ENCODE measurements around the gene CFAP97.
"Not testable (repeated sequence)": the region's sequence is repeated elsewhere in the genome, so short reads cannot be mapped to it uniquely, and the experiment has no call there.

The CFAP97 gene

DNA sequence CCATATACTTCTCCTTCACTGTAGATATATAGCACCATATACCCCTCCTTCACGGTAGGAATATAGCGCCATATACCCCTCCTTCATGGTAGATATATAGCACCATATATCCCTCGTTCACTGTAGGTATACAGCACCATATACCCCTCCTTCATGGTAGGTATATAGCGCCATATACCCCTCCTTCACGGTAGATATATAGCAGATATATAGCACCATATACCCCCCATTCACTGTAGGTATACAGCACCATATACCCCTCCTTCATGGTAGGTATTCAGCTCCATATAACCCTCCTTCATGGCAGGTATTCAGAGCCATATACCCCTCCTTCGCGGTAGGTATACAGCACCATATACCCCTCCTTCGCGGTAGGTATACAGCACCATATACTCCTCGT, 18.1 kb upstream of the CFAP97 start:
- DNase-seq: no peak

DNA sequence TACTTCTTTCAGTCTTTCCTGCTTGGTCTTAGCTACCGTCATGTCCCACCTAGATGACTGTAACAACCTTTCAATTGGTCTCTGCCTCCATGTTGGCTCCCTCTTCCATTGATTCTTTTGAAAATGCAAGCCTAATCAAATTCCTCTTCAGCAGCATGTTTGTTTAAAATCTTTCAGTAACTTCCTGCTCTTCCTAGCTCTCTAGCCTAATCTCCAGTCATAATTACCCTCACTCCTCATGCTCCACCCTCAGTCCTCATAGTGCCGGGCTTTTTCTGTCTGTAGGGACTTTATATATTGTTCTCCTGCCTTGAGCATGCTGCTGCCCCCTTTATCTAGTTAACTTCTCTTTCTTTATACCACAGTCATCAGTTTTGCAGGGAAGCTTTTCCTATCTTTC, 17.7 kb upstream of the CFAP97 start:
- DNase-seq: no peak

DNA sequence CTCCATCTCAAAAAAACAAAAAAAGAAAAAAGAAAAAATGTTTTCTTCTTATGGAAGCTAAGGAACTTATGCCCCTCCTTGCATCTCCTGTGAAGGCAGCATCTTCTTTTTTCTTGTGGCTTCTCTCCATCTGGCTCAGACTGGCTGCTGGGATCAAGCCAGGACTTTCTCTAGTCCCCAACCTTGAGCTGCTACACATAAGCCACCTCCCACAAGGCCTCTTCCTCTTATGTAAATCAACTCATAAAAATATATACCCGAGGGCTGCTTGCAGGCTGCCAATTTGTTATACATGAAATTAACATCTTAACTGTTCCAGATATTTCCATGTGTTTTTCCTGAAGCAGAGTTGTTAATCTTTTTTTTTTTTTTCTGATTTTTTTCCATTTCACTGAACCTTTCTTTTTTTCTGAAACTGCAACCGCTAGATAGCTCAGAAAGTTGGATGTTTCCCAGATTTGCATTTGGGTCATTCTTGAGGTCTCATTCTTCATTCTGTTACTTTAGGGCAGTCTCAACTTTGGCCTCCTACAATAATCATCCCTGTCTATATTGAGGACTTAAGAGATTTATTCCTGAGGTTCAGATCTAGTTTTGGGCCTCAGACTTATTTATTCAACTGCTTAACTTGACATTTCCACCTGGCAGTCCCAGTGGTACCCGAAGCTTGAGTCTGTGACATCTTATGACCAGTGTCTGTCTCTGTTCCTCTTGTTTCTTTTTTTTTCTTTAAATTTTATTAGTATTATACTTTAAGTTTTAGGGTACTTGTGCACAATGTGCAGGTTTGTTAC, 15.9 kb upstream of the CFAP97 start:
- DNase-seq: peak in 1 of 2 experiments; percentile 3

DNA sequence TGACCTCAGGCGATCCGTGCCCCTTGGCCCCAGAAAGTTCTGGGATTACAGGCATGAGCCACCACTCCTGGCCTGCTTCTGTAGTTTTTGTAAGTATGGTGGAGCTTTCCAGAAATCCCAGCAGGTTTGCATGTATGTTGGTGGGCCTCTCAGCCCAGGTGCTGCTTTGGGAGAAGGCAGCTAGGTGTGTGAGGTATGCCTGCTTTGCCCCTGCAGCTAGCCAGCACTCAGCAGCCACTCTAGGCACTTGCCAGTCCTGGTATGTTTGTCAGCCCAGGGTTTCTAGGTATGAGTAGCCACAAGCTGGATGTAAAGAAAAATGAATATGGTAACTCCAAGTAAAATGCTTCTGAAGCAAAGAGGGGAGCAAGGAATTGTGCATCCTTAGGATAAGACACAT, 14.5 kb upstream of the CFAP97 start:
- no peak for DNase-seq

DNA sequence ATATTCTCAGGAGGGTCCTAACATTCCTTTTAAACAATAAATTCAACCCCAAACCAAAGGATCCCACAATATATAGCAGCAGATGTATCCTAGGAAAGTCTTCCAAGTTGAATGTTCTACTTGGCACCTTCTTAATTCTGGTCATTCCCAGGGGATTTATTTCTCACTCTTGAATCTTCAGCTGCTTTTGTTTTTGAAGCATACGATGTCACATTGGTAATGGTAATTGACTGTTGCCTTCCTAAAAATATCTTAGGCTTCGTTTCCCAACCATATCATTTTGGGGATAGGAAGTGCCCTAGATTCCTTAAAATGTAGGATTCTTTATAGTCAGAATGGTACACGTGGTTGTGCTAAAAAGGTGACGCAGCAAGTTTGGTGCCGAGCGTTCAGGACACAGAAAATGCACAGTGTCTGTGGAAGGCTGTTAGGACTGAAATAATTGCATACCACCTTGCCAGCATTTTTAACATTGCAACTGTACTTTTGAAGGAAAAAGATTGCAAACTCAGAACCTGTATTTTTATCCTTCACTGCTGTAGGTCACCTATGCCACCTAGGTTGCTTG, 13.7 kb upstream of the CFAP97 start:
- DNase-seq: peak in 1 of 2 experiments; percentile 1

DNA sequence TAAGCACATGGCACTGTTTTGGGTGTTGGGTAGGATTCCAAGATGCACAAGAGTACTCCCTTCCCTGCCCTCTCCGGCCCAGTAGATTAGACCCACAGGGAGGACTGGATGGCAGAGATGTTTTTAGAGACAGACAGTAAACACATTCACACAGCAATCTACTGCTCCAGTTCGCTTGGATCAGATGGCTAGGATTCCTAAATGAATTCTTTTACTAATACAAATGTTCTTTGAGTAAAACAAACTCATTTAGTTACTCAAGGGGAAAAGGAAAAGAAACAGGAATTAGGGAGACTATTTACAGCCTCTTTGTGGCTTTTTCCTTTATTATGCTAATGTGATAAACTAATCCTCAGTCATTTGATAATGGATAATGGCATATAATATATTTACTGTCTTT, 11.5 kb upstream of the CFAP97 start:
- DNase-seq: no peak

DNA sequence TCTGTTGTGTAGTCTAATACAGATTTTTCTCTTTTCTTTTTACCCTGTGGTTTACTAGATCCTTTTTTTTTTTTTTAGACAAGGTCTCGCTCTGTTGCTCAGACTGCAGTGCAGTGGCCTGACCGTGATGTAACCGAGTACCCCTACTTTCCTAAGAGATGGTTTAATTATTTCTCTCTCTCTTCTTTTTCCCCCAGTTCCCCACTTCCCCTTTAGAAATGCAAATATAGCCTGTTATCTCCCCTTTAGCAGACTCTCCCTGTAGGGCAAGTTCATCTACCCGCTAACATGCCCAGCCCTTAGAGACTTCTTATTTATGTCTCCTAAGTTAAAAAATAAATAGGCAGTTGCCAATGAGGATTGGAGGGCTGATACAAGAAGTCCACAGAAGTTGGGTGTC, 10.1 kb upstream of the CFAP97 start:
- DNase-seq: no peak

DNA sequence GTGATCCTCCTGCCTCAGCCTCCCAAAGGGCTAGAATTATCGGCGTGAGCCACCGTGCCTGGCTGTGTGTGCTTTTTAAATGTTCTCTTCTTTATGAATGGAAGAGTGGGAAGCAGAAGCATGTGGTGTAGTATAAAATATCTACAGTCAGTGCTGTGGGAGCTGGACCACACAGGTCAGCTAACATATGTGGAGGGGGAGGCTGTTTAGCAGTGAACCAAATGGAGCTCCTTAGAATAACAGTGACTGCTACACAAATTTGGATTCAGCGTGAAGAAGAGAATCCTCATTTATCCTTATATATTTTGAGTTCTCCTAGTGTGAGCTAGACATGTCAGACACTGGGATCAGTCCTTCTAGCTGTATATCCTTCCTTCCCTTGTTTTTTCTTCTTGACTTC, 8.8 kb upstream of the CFAP97 start:
- no peak for DNase-seq

DNA sequence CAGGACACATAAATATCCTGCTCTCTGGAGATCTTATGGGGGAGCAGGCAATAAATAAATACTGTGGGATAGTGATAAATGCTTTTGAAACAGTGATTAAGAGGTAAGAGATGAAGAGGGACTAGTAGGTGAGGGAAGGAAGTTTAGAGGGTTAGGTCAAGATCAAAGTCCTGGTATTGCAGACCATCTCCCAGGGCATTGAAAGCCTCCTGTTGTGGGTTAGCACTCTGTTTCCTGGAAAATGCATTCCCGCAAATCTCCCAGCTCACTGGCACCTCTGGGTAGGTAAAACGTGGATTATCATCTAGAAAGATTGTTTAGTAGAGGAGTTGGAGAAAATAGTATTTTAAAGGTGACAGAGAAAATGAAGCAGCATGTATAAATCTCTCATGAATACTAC, 7.8 kb upstream of the CFAP97 start:
- no peak for DNase-seq

DNA sequence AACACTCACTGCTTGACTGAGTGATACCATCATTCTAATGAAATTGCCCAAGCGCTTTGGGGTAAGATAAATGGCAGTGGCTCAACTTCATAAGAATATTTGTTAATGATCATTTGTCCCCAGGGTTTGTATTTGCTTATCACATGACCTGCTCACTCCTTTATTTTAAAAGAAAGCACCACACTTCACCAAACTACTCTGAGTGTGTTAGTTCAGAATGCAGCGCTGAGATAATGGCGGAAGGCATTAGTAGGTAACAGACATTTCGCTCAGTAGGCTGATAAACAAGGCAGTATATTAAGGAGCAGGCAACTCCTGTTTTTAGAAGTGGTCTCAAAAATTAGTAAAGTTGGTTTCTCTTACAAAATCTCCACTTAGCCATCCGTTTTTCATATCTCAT, 7.2 kb upstream of the CFAP97 start:
- DNase-seq: no peak

DNA sequence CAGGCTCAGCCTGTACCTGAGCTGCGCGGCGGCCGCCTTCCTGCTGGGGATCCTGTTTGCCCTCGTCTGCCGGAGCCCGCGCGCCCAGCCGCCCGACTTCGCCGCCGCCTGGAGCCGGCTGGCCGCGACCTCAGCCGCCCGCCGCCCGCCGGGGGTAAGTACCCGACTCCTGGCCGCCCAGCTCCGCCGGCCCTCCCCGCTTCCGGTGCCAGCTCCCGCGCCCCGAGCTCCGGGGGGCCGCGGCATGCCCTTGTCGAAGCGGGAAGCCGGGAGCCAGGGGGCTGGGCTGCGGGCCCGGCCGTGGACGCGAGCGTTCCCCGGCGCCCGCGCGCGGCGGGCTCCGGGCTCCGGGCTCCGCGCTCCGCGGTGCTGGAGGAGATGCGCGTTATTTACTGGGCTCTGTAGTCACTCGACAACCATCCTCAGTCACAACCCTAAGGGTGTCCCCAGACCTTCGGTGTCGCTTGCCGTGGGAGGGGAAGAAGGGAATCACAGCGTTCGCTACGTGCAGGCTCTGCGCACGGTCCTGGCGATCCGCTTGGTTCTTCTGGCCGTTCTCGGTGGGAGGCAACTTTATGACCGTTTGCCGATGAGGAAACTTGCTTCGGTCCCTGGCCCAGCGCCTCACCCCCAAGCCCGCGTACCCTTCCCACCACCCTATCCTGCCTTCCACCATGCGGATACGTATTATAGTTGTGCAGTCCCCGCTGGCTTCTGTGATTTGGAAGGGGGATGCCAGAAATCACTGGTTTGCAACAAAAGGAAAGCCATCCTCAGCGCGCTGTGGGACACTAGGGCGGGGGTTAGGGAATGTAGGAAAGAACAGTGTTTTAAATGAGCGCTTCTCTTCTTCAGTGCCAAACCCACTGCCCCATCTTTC, 6.5 kb upstream of the CFAP97 start:
- DNase-seq: peak in 1 of 2 experiments; percentile 30

DNA sequence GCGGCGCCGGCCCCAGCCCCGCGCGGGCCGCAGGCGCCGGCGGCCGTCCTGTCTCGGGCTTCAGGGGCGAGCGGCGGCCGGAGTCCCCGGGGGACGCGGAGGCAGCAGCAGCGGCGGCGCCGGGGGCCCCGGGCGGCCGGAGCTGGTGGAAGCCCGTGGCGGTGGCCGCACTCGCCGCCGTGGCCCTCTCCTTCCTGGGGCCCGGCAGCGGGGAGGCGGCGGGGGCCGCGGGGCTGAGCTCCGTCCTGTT, 6.0 kb upstream of the CFAP97 start:
- DNase-seq: not testable (repeated sequence)

DNA sequence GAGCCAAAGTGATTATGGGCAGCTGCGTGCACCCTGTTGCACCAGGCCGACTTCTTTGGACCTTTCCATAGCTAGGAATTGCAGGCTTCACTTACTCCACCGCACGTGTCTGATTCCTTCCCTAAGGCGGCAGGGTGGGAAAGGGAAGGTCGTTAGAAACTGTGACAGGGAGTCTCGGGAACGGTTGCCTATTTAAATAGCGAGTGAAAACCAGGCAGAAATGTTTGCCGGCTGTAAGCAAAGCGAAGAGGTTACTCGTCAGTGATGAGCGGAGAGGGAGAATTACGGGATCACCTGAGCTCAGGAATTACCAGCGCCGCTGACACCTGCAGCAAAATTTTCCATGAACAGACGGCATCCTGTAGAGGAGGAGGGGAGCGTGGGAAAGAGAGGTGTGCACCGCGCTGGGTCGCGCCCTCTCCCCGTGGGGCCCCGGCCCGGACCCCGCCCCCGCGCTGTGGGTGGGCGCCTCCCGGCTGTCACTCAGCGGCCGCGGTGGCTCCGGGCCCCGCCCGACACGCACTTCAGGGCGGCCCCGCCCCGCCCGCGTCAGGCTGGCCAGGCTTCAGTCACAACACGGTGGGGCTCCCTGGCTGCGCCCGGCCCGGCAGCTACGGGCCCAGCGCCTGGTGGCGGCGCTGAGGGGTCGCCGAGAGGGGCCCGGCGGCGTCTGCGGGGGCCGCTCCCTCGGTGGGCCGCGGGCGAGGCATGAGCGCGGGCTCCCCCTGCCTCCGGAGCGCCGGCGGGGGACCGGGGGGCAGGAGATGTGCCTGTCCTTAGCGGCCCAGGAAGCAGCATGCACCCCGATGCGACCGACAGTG, 5.4 kb upstream of the CFAP97 start, which contains the start of gene SNX25:
Gene SNX25 (plus strand): TSS at position 568 of the 821 bp plus-strand sequence. CDS start 229 bp downstream, at position 797.
- peak; percentile 35 to 79 for DNase-seq

DNA sequence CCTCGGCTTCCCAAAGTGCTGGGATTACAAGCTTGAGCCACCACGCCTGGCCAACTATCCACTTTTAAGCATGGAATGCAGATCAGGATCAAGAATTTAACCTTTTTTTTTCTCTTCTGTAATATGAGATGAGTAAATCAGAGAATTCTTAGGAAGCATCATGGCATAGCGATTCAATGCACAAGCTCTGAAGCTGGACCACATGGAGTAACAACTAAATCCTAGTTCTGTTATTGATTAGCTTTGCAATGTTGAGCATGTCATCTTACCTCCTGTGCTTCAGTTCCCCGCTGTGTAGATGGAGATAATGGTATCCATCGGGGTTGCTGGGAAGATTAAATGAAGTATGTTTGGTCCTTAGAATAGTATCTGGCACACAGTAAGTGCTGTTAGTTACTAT, 3.7 kb upstream of the CFAP97 start:
- DNase-seq: no peak

DNA sequence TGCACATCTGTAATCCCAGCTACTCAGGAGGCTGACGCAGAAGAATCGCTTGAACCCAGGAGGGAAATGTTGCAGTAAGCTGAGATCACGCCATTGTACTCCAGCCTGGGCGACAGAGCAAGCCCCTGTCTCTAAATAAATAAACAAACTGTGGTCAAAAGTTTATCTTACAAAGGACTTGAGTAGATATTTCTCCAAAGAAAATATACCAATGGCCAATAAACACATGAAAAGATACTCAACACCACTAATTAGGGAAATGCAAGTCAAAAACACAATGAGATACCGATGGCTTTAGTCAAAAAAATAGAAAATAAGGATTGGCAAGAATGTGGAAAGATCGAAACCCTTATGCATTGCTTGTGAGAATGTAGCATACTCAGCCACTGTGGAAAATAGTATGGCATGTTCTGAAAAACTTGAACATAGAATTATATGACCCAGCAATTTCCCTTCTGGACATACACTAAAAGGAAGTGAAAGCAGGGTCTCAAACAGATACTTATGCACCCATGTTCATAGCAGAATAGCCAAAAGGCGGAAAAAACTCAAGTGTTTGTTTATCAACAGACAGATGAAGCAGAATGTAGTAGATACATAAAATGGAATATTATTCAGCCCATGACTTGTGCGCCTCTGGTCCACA, 2.0 kb upstream of the CFAP97 start:
- DNase-seq: no peak

DNA sequence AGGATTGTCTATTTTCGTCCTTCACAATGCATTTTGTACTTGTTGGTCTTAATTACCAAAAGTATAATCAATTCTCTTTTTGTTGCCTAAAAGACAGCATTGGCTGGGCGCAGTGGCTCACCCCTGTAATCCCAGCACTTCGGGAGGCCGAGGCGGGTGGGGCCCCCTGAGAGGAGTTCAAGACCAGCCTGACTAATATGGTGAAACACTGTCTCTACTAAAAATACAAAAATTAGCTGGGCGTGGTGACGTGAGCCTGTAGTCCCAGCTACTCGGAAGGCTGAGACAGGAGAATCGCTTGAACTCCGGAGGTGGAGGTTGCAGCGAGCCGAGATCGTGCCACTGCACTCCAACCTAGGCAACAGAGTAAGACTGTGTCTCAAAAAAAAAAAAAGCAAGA, 1.3 kb upstream of the CFAP97 start:
- not testable (repeated sequence) for DNase-seq

DNA sequence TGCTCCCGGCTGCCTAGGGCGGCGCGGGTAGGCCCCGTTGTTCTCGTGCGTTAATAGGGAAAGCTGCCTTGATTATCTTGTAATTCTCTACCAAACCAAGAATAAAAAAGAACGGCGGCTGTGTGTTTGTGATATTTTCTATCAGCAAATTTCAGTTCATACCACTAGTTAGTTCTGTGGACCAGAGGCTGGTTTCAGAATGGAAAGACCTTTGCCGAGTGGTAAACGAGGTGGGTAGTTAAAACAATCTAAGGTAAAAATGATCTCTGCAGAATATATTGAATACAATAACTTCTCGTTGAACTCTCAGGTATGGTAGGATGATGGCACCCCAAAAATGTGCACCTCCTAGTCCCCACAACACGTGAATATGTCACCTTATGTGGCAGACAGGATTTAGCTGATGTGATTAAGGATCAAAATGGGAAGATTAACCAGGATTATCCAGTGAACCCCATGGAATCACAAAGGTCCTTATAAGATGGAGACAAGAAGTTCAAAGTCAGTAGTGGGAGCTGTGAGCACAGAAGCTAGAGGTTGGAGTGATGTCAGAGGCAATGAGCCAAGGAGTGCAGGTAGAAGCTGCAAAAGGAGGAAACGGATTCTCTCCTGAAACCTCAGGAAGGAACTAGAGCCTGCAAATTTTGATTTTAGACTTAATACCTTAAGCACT, 574 bp upstream of the CFAP97 start:
- DNase-seq: peak; percentile 33 to 52

DNA sequence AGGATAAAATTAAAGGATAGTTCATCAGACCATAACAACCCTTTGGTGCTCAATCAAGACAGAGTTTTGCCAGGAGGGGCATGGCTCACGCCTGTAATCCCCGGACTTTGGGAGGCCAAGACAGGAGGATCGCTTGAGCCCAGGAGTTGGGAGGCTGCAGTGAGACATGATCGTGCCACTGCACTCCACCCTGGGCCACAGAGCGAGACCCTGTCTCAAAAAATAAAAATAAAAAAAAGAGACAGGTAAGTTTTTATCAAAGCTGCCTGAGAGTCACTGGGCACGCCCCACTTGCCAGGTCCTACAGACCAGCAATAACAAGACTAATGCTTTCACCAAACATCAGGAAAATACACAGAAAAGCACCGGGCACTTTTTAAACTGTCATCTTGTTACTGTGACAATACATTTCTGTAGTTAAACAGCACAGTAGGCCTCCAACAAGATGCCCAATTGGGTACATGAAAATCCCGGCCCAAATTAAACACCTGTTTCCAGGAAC, 765 bp downstream of the CFAP97 start:
- no peak for DNase-seq

DNA sequence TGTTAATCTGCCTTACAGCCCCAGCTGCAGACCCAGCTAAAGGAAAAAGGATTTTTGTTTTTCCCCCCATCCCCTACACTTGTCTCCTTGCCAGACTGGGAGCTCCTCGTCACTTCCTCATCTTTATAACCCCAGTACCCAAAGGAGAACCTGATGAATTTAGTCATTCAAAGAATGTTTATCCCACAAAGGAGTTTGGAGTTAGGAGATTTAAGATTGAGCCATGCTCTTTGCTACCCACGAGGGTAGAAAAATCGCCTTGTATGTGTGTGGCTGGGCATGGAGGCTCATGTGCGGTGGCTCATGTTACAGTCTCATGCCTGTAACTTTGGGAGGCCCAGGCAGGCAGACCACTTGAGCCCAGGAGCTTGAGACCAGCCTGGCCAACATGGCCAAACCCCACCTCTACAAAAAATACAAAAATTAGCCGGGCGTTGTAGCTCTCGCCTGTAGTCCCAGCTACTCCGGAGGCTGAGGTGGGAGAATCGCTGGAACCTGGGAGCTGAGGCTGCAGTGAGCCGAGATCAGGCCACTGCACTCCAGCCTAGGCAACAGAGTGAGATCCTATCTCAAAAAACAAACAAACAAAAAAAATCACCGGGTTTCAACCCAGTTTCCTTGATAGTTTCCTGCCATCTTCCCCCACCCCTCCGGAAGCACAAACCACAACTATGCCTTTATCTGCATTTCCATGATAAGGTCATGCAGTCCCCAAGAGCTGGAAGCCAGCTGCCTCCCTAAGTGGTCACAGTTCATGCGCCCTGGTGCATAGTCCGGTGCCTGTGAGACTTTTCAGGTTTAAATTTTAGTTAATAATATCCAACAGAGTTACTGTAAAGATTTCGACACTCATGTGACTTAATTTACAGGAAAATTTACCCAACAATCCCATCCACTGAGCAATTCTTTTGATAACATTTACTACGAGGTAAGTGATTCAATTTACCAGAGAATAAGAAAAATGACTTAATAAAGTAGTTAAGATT, 1.5 kb downstream of the CFAP97 start:
- DNase-seq: no peak

DNA sequence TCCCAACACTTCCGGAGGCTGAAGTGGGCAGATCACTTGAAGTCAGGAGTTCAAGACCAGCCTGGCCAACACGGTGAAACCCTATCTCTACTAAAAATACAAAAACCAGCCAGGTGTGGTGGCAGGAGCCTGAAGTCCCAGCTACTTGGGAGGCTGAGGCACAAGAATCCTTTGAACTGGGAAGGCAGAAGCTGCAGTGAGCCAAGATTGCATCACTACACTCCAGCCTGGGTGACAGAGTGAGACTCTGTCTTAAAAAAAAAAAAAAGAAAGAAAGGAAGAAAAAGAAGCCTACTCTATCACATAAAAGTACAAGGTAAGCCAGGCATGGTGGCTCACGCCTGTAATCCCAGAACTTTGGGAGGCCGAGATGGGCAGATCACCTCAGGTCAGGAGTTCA, 5.6 kb downstream of the CFAP97 start:
- DNase-seq: not testable (repeated sequence)
